ENCODE data around the gene YJEFN3.

YJEFN3 gene

DNA sequence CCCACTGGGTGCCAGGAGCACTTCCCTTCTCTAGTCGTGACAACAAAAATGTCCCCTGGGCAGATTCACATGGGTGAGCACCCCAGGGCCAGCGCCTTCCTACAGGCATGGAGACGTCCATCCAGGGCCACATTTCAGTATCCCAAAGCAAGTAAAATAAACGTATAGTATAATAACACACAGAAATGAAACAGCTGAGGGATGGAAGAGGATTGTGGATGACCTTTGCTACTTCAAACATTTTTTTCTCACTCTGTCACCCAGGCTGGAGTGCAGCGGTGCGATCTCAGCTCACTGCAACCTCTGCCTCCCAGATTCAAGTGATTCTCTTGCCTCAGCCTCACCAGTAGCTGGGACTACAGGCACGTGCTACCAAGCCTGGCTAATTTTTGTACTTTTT is 37.6 kb downstream of the YJEFN3 start:
- TF ChIP-seq MYC (IDR thresholded peaks at IDR 0.05; ENCODE audit: low read depth, low read length) (no peak), POLR2A (IDR thresholded peaks at IDR 0.05; ENCODE audit: extremely low read depth, insufficient read length) (no peak), MAX (IDR thresholded peaks at IDR 0.05; ENCODE audit: low read depth, low read length) (no peak)
- TF ChIP-seq, protein P1, sequence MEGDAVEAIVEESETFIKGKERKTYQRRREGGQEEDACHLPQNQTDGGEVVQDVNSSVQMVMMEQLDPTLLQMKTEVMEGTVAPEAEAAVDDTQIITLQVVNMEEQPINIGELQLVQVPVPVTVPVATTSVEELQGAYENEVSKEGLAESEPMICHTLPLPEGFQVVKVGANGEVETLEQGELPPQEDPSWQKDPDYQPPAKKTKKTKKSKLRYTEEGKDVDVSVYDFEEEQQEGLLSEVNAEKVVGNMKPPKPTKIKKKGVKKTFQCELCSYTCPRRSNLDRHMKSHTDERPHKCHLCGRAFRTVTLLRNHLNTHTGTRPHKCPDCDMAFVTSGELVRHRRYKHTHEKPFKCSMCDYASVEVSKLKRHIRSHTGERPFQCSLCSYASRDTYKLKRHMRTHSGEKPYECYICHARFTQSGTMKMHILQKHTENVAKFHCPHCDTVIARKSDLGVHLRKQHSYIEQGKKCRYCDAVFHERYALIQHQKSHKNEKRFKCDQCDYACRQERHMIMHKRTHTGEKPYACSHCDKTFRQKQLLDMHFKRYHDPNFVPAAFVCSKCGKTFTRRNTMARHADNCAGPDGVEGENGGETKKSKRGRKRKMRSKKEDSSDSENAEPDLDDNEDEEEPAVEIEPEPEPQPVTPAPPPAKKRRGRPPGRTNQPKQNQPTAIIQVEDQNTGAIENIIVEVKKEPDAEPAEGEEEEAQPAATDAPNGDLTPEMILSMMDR (IDR thresholded peaks at IDR 0.05; ENCODE audit: low read depth, low read length), result no peak
- no peak overlapping the region for H3K4me3 ChIP-seq (ENCODE audit: low read depth, low read length)
- DNase-seq (ENCODE audit: low read depth), result no peak

- no peak for DNase-seq (ENCODE audit: low read depth)
- TF ChIP-seq POLR2A (IDR thresholded peaks at IDR 0.05; ENCODE audit: extremely low read depth, insufficient read length) (no peak), MAX (IDR thresholded peaks at IDR 0.05; ENCODE audit: low read depth, low read length) (no peak), MYC (IDR thresholded peaks at IDR 0.05; ENCODE audit: low read depth, low read length) (no peak)
- TF ChIP-seq, protein P1 (IDR thresholded peaks at IDR 0.05; ENCODE audit: low read depth, low read length), result no peak
- H3K4me3 ChIP-seq (ENCODE audit: low read depth, low read length), result no peak overlapping the region
Observed at GRCh38 chr19:19567391-19567790, 38.7 kb downstream of the YJEFN3 start.

DNA sequence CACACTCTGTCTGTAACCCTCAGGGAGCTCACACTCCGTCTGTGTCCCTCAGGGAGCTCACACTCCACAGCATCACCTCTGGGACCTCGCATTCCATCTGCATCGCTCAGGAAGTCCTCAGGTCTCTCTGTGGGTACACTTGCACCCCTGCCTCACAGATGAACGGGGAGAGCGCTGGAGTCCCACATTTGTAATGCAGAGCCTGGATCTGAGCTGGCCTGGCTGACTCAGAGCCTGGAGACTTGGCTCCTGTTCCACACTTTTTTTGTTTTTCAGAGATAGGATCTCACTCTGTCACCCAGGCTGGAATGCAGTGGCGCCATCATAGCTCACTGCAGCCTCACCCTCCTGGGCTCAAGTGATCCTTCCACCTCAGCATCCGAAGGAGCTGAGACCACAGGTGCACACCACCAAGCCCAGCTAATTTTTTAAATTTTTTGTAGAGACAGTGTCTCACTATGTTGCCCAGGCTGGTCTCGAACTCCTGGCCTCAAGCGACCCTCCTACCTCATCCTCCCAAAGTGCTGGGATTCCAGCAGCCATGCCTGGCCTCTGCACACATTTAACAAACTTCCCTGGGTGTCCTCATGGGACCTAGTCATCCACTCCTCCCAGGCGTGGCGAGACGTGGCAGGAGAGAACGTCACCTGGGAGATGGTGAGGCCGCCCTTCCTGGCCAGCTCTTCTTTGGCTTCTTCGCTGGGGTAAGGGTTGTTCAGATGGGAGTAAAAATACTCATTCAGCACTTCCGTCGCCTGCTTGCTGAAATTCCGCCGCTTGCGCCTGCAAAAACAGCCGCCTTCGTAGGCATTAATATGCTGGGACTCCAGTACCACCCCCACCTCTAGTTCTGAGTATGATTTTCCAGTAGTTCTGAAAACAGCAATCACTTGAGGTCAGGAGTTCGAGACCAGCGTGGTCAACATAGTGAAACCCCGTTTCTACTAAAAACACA is 40.4 kb downstream of the YJEFN3 start:
- no peak overlapping the region for H3K4me3 ChIP-seq (ENCODE audit: low read depth, low read length)
- DNase-seq (ENCODE audit: low read depth), result no peak
- TF ChIP-seq, protein P1 (IDR thresholded peaks at IDR 0.05; ENCODE audit: low read depth, low read length), result no peak
- TF ChIP-seq MYC (IDR thresholded peaks at IDR 0.05; ENCODE audit: low read depth, low read length) (no peak), POLR2A (IDR thresholded peaks at IDR 0.05; ENCODE audit: extremely low read depth, insufficient read length) (no peak), MAX (IDR thresholded peaks at IDR 0.05; ENCODE audit: low read depth, low read length) (no peak)

DNA sequence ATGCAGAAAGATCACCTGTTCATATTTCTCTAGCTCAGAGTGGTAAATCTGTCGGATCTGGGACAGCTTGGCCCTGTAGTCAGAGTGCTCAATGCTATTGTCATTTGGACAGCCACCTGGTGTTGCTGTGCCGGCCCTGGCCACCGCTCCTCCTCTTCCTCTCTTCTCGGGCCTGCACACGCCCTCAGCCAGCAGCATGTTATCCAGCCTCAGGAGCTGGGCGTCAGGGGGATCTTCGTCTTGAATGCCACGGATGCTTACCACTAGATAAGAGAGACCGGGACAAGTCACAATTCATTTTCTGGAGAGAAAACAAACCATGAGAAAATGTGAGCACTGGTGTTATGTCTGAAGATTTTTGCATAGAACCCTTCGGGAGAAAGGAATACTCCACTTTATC is 41.9 kb downstream of the YJEFN3 start:
- no peak overlapping the region for H3K4me3 ChIP-seq (ENCODE audit: low read depth, low read length)
- TF ChIP-seq, protein P1 (IDR thresholded peaks at IDR 0.05; ENCODE audit: low read depth, low read length), result no peak
- TF ChIP-seq MAX (IDR thresholded peaks at IDR 0.05; ENCODE audit: low read depth, low read length), result no peak
- no peak for TF ChIP-seq POLR2A (IDR thresholded peaks at IDR 0.05; ENCODE audit: extremely low read depth, insufficient read length)
- no peak for TF ChIP-seq MYC (IDR thresholded peaks at IDR 0.05; ENCODE audit: low read depth, low read length)
- DNase-seq (ENCODE audit: low read depth), result no peak

DNA sequence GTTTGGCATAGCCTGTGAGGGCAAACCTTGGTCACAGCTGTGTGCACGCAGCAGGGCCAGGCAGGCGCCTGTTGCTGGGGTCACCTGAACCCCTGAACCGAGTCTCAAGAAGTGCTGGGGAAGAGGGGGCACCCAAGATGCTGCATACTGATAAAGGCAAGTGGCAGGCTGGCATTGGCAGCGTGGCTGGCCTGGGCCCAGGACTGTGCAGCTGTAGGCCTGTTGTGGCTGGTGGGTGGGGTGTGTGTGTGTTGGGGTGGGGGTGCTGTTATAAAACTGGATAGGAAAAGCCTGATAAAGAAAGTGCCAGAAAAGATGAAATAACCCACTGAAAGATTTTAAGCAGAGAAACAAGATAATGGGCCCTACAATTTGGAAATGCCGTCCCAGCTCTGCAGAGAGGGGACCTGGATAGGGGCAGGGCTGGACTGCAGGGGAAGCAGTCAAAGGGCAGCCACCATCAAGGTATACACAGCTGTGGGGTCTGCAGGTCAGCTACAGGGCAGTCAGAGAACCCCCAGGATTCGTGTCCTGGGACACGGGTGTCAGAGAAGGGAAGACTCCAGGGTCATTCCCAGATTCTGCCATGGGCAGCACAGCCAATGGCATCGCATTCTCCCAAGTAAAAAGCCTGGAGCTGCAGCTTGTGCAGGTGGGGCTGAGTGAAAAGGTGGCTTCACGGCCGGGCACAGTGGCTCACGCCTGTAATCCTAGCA is 42.5 kb downstream of the YJEFN3 start:
- H3K4me3 ChIP-seq (ENCODE audit: low read depth, low read length), result no peak overlapping the region
- TF ChIP-seq, protein P1 (IDR thresholded peaks at IDR 0.05; ENCODE audit: low read depth, low read length), result no peak
- TF ChIP-seq MAX (IDR thresholded peaks at IDR 0.05; ENCODE audit: low read depth, low read length), result no peak
- no peak for TF ChIP-seq MYC (IDR thresholded peaks at IDR 0.05; ENCODE audit: low read depth, low read length)
- no peak for TF ChIP-seq POLR2A (IDR thresholded peaks at IDR 0.05; ENCODE audit: extremely low read depth, insufficient read length)
- no peak for DNase-seq (ENCODE audit: low read depth)

Data from NB4 (cell line).